ENCODE data around the gene RBMS3.

DNA sequence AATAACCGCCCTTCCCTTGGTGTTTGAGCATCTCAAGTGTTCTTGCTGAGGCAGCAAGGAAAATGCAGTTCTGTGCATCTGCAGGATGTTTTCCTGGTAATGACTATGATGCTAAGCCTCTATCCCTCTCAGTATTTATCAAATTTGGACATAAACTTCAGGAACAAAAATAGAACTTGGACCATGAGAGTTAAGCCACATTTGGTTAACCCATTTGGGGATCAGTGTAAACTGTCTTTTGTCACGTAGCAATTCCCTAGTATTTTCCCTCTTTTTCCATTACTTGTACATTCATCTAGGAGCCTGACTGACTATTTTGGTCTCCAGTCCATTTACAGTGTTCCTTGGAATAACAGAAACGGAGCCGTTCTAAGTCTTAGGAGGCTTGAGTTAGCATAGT, 250.8 kb downstream of the RBMS3 start:
- TF ChIP-seq ETV6 (CRISPR knock-in tag; IDR thresholded peaks at IDR 0.05), result no peak
- TF ChIP-seq, protein P1, sequence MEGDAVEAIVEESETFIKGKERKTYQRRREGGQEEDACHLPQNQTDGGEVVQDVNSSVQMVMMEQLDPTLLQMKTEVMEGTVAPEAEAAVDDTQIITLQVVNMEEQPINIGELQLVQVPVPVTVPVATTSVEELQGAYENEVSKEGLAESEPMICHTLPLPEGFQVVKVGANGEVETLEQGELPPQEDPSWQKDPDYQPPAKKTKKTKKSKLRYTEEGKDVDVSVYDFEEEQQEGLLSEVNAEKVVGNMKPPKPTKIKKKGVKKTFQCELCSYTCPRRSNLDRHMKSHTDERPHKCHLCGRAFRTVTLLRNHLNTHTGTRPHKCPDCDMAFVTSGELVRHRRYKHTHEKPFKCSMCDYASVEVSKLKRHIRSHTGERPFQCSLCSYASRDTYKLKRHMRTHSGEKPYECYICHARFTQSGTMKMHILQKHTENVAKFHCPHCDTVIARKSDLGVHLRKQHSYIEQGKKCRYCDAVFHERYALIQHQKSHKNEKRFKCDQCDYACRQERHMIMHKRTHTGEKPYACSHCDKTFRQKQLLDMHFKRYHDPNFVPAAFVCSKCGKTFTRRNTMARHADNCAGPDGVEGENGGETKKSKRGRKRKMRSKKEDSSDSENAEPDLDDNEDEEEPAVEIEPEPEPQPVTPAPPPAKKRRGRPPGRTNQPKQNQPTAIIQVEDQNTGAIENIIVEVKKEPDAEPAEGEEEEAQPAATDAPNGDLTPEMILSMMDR (IDR thresholded peaks at IDR 0.05), result no peak
- no peak for TF ChIP-seq CREM (CRISPR knock-in tag; IDR thresholded peaks at IDR 0.05)
- TF ChIP-seq, protein P2, sequence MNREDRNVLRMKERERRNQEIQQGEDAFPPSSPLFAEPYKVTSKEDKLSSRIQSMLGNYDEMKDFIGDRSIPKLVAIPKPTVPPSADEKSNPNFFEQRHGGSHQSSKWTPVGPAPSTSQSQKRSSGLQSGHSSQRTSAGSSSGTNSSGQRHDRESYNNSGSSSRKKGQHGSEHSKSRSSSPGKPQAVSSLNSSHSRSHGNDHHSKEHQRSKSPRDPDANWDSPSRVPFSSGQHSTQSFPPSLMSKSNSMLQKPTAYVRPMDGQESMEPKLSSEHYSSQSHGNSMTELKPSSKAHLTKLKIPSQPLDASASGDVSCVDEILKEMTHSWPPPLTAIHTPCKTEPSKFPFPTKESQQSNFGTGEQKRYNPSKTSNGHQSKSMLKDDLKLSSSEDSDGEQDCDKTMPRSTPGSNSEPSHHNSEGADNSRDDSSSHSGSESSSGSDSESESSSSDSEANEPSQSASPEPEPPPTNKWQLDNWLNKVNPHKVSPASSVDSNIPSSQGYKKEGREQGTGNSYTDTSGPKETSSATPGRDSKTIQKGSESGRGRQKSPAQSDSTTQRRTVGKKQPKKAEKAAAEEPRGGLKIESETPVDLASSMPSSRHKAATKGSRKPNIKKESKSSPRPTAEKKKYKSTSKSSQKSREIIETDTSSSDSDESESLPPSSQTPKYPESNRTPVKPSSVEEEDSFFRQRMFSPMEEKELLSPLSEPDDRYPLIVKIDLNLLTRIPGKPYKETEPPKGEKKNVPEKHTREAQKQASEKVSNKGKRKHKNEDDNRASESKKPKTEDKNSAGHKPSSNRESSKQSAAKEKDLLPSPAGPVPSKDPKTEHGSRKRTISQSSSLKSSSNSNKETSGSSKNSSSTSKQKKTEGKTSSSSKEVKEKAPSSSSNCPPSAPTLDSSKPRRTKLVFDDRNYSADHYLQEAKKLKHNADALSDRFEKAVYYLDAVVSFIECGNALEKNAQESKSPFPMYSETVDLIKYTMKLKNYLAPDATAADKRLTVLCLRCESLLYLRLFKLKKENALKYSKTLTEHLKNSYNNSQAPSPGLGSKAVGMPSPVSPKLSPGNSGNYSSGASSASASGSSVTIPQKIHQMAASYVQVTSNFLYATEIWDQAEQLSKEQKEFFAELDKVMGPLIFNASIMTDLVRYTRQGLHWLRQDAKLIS (CRISPR knock-in tag; IDR thresholded peaks at IDR 0.05; ENCODE audit: borderline replicate concordance), result no peak
- TF ChIP-seq, protein P3, sequence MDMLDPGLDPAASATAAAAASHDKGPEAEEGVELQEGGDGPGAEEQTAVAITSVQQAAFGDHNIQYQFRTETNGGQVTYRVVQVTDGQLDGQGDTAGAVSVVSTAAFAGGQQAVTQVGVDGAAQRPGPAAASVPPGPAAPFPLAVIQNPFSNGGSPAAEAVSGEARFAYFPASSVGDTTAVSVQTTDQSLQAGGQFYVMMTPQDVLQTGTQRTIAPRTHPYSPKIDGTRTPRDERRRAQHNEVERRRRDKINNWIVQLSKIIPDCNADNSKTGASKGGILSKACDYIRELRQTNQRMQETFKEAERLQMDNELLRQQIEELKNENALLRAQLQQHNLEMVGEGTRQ (CRISPR knock-in tag; IDR thresholded peaks at IDR 0.05), result no peak
- no peak for TF ChIP-seq KAT7 (CRISPR knock-in tag; IDR thresholded peaks at IDR 0.05; ENCODE audit: borderline replicate concordance)
- TF ChIP-seq, protein P4, sequence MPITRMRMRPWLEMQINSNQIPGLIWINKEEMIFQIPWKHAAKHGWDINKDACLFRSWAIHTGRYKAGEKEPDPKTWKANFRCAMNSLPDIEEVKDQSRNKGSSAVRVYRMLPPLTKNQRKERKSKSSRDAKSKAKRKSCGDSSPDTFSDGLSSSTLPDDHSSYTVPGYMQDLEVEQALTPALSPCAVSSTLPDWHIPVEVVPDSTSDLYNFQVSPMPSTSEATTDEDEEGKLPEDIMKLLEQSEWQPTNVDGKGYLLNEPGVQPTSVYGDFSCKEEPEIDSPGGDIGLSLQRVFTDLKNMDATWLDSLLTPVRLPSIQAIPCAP (CRISPR knock-in tag; IDR thresholded peaks at IDR 0.05), result no peak
- TF ChIP-seq, protein P5, sequence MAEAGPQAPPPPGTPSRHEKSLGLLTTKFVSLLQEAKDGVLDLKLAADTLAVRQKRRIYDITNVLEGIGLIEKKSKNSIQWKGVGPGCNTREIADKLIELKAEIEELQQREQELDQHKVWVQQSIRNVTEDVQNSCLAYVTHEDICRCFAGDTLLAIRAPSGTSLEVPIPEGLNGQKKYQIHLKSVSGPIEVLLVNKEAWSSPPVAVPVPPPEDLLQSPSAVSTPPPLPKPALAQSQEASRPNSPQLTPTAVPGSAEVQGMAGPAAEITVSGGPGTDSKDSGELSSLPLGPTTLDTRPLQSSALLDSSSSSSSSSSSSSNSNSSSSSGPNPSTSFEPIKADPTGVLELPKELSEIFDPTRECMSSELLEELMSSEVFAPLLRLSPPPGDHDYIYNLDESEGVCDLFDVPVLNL (CRISPR knock-in tag; IDR thresholded peaks at IDR 0.05; ENCODE audit: borderline replicate concordance, low read depth), result no peak
- TF ChIP-seq ESRRA (CRISPR knock-in tag; IDR thresholded peaks at IDR 0.05; ENCODE audit: borderline replicate concordance), result no peak
- no peak for TF ChIP-seq CREB1 (CRISPR knock-in tag; IDR thresholded peaks at IDR 0.05)
- no peak for TF ChIP-seq ZNF121 (CRISPR knock-in tag; IDR thresholded peaks at IDR 0.05)
- TF ChIP-seq, protein P6, sequence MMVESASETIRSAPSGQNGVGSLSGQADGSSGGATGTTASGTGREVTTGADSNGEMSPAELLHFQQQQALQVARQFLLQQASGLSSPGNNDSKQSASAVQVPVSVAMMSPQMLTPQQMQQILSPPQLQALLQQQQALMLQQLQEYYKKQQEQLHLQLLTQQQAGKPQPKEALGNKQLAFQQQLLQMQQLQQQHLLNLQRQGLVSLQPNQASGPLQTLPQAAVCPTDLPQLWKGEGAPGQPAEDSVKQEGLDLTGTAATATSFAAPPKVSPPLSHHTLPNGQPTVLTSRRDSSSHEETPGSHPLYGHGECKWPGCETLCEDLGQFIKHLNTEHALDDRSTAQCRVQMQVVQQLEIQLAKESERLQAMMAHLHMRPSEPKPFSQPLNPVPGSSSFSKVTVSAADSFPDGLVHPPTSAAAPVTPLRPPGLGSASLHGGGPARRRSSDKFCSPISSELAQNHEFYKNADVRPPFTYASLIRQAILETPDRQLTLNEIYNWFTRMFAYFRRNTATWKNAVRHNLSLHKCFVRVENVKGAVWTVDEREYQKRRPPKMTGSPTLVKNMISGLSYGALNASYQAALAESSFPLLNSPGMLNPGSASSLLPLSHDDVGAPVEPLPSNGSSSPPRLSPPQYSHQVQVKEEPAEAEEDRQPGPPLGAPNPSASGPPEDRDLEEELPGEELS (CRISPR knock-in tag; IDR thresholded peaks at IDR 0.05), result no peak
- TF ChIP-seq SOX15 (CRISPR knock-in tag; IDR thresholded peaks at IDR 0.05), result no peak
- TF ChIP-seq MYBL2 (CRISPR knock-in tag; IDR thresholded peaks at IDR 0.05), result no peak

All from WTC11 (cell line).